Vagina (tissue), 2 donors: Measurements from ENCODE around the gene AADACL4.

Experiments
- POLR2A ChIP-seq, 2 donors: fragments of 450-650 bp; IDR thresholded peaks; one replicate each; pipeline ENCODE4 v1.6.1; 2017; ENCODE audit warnings: antibody characterized with exemption in 2 of 2, mild to moderate bottlenecking in 2 of 2, moderate library complexity in 2 of 2
- POLR2AphosphoS5 ChIP-seq, 2 donors: sonication (generic); formaldehyde crosslinking; IDR thresholded peaks; one replicate each; pipeline ENCODE4 v1.9.0; 2017; ENCODE audit warnings: antibody characterized with exemption in 2 of 2, mild to moderate bottlenecking in 2 of 2, low read depth in 1 of 2; ENCODE audit not compliant: insufficient read depth in 1 of 2
- TF ChIP-seq, protein P1 (sequence below), 3 experiments: fragments of 450-650 bp in 2 of 3; fragments of 200-600 bp in 1 of 3; sonication (generic) in 1 of 3; IDR thresholded peaks; one replicate each; pipeline ENCODE4 v1.5.1; 2017 to 2019; ENCODE audit warnings: antibody characterized with exemption in 3 of 3, mild to moderate bottlenecking in 2 of 3, moderate library complexity in 2 of 3

DNA sequence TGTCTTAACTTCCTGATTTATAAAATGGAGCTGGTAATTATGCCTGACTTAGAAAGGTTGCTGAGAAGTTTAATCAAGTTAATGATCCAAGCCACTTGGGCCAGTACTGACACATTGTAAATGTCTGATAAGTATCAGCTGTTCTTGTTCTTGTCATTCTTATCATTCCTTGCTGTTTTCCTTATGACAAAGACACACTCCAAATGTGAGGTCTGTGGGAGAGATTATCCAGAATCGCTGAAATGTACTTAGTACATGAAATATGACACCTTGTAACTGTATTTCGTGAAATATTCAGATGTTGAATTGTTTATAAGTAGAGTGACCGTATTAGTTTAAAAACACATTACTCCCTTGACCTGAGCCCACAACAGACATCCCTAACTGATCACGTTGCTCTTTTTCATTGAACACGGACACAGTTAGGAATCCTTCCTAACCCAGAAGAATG is 6.1 kb downstream of the AADACL4 start:
- no peak for TF ChIP-seq POLR2A (IDR thresholded peaks at IDR 0.05)
- TF ChIP-seq, protein P1, sequence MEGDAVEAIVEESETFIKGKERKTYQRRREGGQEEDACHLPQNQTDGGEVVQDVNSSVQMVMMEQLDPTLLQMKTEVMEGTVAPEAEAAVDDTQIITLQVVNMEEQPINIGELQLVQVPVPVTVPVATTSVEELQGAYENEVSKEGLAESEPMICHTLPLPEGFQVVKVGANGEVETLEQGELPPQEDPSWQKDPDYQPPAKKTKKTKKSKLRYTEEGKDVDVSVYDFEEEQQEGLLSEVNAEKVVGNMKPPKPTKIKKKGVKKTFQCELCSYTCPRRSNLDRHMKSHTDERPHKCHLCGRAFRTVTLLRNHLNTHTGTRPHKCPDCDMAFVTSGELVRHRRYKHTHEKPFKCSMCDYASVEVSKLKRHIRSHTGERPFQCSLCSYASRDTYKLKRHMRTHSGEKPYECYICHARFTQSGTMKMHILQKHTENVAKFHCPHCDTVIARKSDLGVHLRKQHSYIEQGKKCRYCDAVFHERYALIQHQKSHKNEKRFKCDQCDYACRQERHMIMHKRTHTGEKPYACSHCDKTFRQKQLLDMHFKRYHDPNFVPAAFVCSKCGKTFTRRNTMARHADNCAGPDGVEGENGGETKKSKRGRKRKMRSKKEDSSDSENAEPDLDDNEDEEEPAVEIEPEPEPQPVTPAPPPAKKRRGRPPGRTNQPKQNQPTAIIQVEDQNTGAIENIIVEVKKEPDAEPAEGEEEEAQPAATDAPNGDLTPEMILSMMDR (IDR thresholded peaks at IDR 0.05), result no peak
- TF ChIP-seq POLR2AphosphoS5 (IDR thresholded peaks at IDR 0.05; ENCODE audit: insufficient read depth in 1 of 2, low read depth in 1 of 2), result no peak
